Stimulated activated CD8-positive, alpha-beta memory T cell treated with anti-CD3 and anti-CD28 coated beads, Interleukin-15, amount 100 ng/mL, for 4 hours (primary cell): ENCODE data around the gene DKKL1.

Source experiments
- DNase-seq, 2 donors: peaks; one replicate each; pipeline ENCODE4 v3.0.0-alpha.2; 2020; ENCODE audit warnings: low read depth in 2 of 2

DKKL1 gene

DNA sequence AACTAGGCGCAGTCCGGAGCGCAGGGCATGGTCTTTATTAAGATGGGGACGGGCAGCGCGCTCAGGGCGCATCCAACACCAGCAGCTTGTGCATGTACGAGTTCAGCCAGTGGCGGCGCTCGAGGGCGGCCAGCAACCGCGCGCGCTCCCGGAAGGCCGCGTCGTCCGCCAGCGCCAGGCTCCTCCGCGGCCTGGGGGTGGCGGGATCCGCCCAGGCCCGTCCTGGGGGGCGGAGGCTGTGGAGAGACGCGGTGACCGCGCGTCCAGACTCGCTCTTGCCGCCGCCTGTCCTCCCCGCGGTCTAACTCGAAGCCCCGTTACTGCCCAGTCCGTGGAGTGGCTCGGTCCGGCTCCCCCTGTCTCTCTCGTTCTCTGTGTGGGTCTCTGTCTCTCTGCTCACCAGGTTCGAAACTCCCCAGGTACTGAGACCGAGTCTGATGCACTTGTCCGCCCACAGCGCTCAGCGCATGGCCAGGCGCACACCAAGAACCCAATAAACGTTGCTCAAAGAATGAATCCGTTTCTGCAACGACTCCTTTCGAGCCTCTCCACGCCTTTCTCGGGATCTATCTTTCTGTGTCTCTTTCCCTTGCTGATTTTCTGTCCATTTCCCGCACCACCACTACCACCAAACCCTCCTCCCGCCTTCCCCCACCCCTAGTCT lies 58.9 kb downstream of the DKKL1 start:
- DNase-seq: no peak

GRCh38 chr19:49423071-49423984 lies 59.7 kb downstream of the DKKL1 start, which contains the start of gene PTH2:
TSS of gene PTH2 (minus strand) at chr19:49423441. CDS start at chr19:49423339, 102 bp downstream.
- DNase-seq: no peak

DNA sequence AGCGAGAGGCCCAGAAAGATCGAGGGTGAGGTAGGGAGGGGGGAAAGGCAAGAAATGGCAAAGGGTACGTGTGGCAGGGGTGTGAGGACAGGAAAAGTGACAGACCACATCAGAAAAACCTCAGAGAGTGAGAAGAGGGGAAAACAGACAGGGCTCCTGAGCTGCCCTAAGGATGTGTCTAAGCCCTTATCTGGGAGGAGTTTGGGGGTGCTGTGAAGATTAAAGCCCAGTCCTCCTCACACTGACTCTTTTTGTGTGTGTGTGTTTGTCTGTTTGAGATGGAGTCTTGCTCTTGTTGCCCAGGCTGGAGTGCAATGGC lies 60.3 kb downstream of the DKKL1 start:
- DNase-seq: no peak
